GM12865 (cell line): Measurements from ENCODE around the gene AKAP12.

Experiments
- DNase-seq: peaks from one replicate; pipeline ENCODE4 v3.0.0; 2010; ENCODE audit warnings: low read depth
- H3K4me3 ChIP-seq: 2 replicates; pipeline ENCODE4 v1.5.1; 2011; ENCODE audit warnings: mild to moderate bottlenecking, low read depth, low read length, control low read depth
- CTCF ChIP-seq: IDR thresholded peaks from 2 replicates; pipeline ENCODE4 v1.5.1; 2011; ENCODE audit warnings: low read length, control low read depth, low read depth, inconsistent platforms; ENCODE audit not compliant: insufficient read depth; ENCODE audit errors: missing control alignments

Gene AKAP12

GRCh38 chr6:151276112-151276740 lies 36.5 kb downstream of the AKAP12 start:
- no peak for TF ChIP-seq CTCF
- H3K4me3 ChIP-seq = no peak overlapping the region
- DNase-seq = no peak

- H3K4me3 ChIP-seq = no peak overlapping the region
- TF ChIP-seq CTCF = no peak
- no peak for DNase-seq
These were observed 40.1 kb downstream of the AKAP12 start for GRCh38 chr6:151279891-151280290.

- no peak for TF ChIP-seq CTCF
- no peak for DNase-seq
- no peak overlapping the region for H3K4me3 ChIP-seq
These were observed 41.1 kb downstream of the AKAP12 start for GRCh38 chr6:151280859-151281258.

GRCh38 chr6:151284012-151284411 lies 44.2 kb downstream of the AKAP12 start:
- no peak overlapping the region for H3K4me3 ChIP-seq

GRCh38 chr6:151284548-151285017 lies 44.8 kb downstream of the AKAP12 start:
- peak; percentile 26 for DNase-seq
- peak overlapping the region; percentile 35 for H3K4me3 ChIP-seq
- no peak for TF ChIP-seq CTCF

More at GRCh38 chr6:151284012-151284411, 44.2 kb downstream of the AKAP12 start:
- TF ChIP-seq CTCF = no peak
- DNase-seq = peak; percentile 34

- no peak for TF ChIP-seq CTCF
- H3K4me3 ChIP-seq = no peak overlapping the region
These were observed 45.4 kb downstream of the AKAP12 start for GRCh38 chr6:151285122-151285521.

GRCh38 chr6:151286214-151286613 lies 46.4 kb downstream of the AKAP12 start:
- no peak for TF ChIP-seq CTCF
- no peak for DNase-seq
- no peak overlapping the region for H3K4me3 ChIP-seq

More at GRCh38 chr6:151285122-151285521, 45.4 kb downstream of the AKAP12 start:
- DNase-seq = no peak
